C4-2B (cell line): ENCODE measurements around the gene FOXD4L1.
"Not testable (repeated sequence)": the region's sequence is repeated elsewhere in the genome, so short reads cannot be mapped to it uniquely, and the experiment has no call there.

ENCODE experiments used
- ZFX ChIP-seq: fragments of 450-650 bp; IDR thresholded peaks from 2 replicates; pipeline ENCODE4 v1.6.1; 2017
- TF ChIP-seq, protein P1 (sequence below): fragments of 450-650 bp; conservative IDR thresholded peaks from 2 replicates; pipeline ENCODE4 v1.5.1; 2017; ENCODE audit warnings: mild to moderate bottlenecking

DNA sequence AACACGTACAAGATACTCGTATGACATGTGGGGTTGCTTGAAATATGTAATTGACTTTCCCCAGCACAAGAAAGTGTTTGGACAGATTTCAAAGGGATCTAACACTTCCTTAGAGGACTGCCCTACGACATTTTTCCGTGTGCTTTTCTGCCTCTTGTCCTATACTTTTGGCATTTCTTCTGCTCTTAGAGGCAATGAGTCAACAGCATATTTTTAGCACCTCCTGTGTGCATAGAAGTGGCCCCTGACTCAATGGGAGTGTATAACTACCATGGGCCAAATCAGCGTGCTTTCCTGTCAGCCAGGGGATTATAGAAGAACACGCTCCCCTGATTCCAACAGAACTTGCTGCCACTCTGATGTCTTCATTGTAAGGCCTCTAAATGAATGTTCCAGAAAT lies 38.1 kb downstream of the FOXD4L1 start:
- TF ChIP-seq, protein P1, sequence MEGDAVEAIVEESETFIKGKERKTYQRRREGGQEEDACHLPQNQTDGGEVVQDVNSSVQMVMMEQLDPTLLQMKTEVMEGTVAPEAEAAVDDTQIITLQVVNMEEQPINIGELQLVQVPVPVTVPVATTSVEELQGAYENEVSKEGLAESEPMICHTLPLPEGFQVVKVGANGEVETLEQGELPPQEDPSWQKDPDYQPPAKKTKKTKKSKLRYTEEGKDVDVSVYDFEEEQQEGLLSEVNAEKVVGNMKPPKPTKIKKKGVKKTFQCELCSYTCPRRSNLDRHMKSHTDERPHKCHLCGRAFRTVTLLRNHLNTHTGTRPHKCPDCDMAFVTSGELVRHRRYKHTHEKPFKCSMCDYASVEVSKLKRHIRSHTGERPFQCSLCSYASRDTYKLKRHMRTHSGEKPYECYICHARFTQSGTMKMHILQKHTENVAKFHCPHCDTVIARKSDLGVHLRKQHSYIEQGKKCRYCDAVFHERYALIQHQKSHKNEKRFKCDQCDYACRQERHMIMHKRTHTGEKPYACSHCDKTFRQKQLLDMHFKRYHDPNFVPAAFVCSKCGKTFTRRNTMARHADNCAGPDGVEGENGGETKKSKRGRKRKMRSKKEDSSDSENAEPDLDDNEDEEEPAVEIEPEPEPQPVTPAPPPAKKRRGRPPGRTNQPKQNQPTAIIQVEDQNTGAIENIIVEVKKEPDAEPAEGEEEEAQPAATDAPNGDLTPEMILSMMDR = not testable (repeated sequence)
- not testable (repeated sequence) for TF ChIP-seq ZFX
